Thyroid gland (tissue), 4 donors: Measurements from ENCODE around the gene NAB1. TPM values are rescaled to one million over a fixed set of nuclear protein-coding genes. Genes with fewer than 3 reads are reported as not detected.
"Not testable (repeated sequence)": the region's sequence is repeated elsewhere in the genome, so short reads cannot be mapped to it uniquely, and the experiment has no call there.

ENCODE experiments used
- DNase-seq, 2 donors: peaks; one replicate each; pipeline ENCODE4 v3.0.0-alpha.2; 2019
- H3K27ac ChIP-seq, 3 donors: fragments of 200-600 bp; sonication (generic); 1 replicate in 2 of 3; 2 replicates in 1 of 3; pipeline ENCODE4 v1.5.1; 2016 to 2019; ENCODE audit warnings: mild to moderate bottlenecking in 1 of 3, moderate library complexity in 1 of 3
- H3K27me3 ChIP-seq: fragments of 200-600 bp; sonication (generic); one replicate; pipeline ENCODE4 v1.5.1; 2019
- H3K36me3 ChIP-seq, 2 donors: fragments of 200-600 bp; sonication (generic); one replicate each; pipeline ENCODE4 v1.5.1; 2016 to 2019
- H3K4me1 ChIP-seq, 2 donors: fragments of 200-600 bp; sonication (generic); one replicate each; pipeline ENCODE4 v1.5.1; 2017 to 2019
- H3K4me3 ChIP-seq, 3 donors: fragments of 200-600 bp; sonication (generic); replicated peaks in 1 of 3; 1 replicate in 2 of 3; 2 replicates in 1 of 3; pipeline ENCODE4 v1.5.1; 2016; ENCODE audit warnings: mild to moderate bottlenecking in 1 of 3
- H3K9me3 ChIP-seq: fragments of 200-600 bp; sonication (generic); one replicate; pipeline ENCODE4 v1.5.1; 2017
- CTCF ChIP-seq, 6 experiments: fragments of 200-600 bp in 3 of 6; fragments of 450-650 bp in 3 of 6; sonication (generic) in 3 of 6; IDR thresholded peaks; one replicate each; pipeline ENCODE4 v1.5.1; 2016 to 2019; ENCODE audit warnings: antibody characterized with exemption in 6 of 6, mild to moderate bottlenecking in 2 of 6, inconsistent platforms in 1 of 6, moderate library complexity in 1 of 6
- POLR2A ChIP-seq, 2 donors: fragments of 450-650 bp; IDR thresholded peaks; one replicate each; pipeline ENCODE4 v1.6.1; 2017; ENCODE audit warnings: antibody characterized with exemption in 2 of 2, mild to moderate bottlenecking in 2 of 2, moderate library complexity in 1 of 2
- WGBS, 2 donors: methylation state at CpG; one replicate each; pipeline ENCODE4 v1.1.5; 2017; 5-methylcytosine and 5-hydroxymethylcytosine counted together
- intact Hi-C: fragments of 100-400 bp; cut with DNase I; formaldehyde crosslinking; loops from one replicate; pipeline ENCODE4 v1.15.1; 2023
- total RNA-seq, 4 donors: library from RNA; depleted of rRNA; stranded (reverse); fragments of >200 nt; gene quantifications; one replicate each; pipeline ENCODE4 v1.2.3, GENCODE V29; 2016

The NAB1 gene
- total RNA-seq, 4 donors from 2014 or later, result 64.1 to 90.8 (median 83.0) TPM

DNA sequence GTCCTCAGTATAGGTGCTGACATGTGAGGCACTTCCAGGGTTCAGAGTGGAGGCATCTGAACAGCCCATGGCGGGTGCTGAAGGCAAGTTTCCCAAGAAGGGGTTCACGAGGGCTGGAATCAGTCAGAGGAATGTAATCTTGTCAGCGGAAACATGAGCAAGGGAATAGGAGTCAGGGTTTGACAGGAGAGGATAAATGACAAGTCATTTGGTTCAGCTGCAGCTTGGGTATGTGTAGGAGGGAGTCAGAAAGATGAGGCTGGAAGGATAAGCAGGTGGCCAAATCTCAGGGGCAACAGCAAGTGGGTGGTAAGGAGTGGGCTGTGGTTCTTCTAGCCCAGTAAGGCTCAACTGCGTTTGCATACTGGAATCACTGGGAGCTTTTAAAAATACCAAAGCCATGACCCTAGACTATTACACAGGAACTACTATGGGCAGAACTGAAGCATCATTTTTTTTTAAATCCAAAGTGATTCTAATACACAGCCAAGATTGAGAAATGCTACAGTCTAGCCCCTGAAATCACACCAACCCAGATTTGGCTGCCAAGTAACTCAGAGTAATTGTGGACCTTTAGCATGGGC, 41.8 kb upstream of the NAB1 start:
- no peaks in the 10 kb centered on the region for H3K4me1 ChIP-seq
- 68 to 83% methylated on average over 4 of the region's 4 CpGs for WGBS, 2 donors
- DNase-seq, result no peak
- no peak overlapping the region for H3K27ac ChIP-seq
- H3K9me3 ChIP-seq, result no peaks in the 10 kb centered on the region
- TF ChIP-seq CTCF (IDR thresholded peaks at IDR 0.05) (no peak), POLR2A (IDR thresholded peaks at IDR 0.05) (no peak)
- H3K4me3 ChIP-seq, result no peak overlapping the region
- H3K36me3 ChIP-seq, result no peaks in the 10 kb centered on the region
- no peaks in the 10 kb centered on the region for H3K27me3 ChIP-seq
- intact Hi-C loops, result no loop called here

DNA sequence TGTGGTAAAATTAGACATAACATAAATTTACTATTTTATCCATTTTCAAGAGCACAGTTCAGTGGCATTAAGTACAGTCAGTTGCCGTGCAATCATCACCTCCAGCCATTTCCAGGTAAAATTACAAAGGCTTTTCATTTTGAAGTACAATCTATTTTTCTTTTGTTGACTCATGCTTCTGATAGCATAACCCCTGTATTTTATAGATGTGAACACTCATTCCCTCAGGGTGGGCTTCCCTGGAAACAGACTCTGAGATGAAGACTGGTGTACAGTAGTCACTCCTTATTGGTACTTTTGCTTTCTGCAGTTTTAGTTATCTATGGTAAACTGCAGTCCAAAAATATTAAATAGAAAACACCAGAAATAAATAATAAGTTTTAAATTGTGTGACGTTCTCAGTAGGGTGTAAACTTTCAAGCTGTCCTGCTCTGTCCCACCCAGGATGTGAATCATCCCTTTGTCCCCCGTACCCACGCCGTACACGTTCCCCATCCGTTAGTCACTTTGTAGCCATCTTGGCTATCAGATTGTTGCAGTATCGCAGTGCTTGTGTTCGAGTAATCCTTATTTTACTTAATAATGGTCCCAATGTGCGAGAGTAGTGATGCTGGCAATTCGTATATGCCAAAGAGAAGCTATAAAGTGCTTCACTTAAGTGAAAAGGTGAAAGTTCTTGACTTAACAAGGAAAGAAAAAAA, 41.1 kb upstream of the NAB1 start:
- TF ChIP-seq CTCF (IDR thresholded peaks at IDR 0.05) (no peak), POLR2A (IDR thresholded peaks at IDR 0.05) (no peak)
- H3K9me3 ChIP-seq, result no peaks in the 10 kb centered on the region
- no peak overlapping the region for H3K27ac ChIP-seq
- H3K4me1 ChIP-seq, result no peaks in the 10 kb centered on the region
- no peak for DNase-seq
- intact Hi-C loops, result no loop called here
- H3K4me3 ChIP-seq, result no peak overlapping the region
- H3K36me3 ChIP-seq, result no peaks in the 10 kb centered on the region
- WGBS, 2 donors, result 76 to 83% methylated on average over 11 of the region's 11 CpGs
- H3K27me3 ChIP-seq, result no peaks in the 10 kb centered on the region

DNA sequence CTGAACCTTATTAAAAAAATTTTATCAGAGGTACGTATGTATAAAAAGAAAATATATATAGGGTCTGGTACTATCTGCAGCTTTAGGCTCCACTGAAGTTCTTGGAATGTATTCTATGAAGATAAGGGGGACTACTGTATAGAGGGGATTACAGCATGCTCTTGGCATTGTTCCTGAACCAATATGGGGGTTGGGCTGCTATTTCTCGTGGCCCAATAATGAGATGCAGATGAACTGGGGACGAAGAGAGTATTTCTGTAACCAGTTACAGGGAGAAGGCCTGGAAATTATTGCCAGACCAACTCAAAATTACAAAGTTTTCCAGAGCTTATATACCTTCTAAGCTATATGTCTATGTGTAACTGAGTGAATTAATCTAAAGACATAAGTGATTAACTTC, 40.0 kb upstream of the NAB1 start:
- H3K27ac ChIP-seq, H3K36me3 ChIP-seq, H3K4me3 ChIP-seq, intact Hi-C loops, H3K27me3 ChIP-seq, H3K9me3 ChIP-seq, DNase-seq, H3K4me1 ChIP-seq: not testable (repeated sequence)
- 82 to 87% methylated on average over 3 of the region's 3 CpGs for WGBS, 2 donors

DNA sequence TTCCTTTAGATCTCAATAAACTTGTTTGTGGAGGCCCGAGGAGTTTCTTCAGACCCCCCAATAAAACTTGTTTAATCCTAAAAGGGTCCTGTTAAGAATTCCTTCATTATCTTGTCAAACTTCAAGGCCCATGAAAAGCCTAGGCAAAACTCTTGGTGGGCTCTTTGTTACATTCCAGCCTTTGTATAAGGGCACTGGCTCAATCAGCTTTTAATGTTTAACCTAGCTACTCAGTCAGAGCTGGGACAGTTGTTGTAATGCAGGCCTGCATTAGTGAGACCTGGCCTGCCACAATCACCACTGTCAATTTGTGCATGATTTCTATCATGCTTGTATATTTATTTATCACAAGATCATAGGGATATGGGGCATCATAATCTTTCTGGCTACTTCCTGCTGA, 39.5 kb upstream of the NAB1 start:
- WGBS, 2 donors, result 93 to 100% methylated on average over 1 of the region's 1 CpG
- DNase-seq, H3K4me3 ChIP-seq, intact Hi-C loops, H3K9me3 ChIP-seq, H3K27ac ChIP-seq, H3K27me3 ChIP-seq, H3K4me1 ChIP-seq, H3K36me3 ChIP-seq: not testable (repeated sequence)

GRCh38 chr2:190610528-190610927, 38.4 kb upstream of the NAB1 start:
- H3K27me3 ChIP-seq, intact Hi-C loops, H3K4me1 ChIP-seq, H3K36me3 ChIP-seq, H3K27ac ChIP-seq, H3K9me3 ChIP-seq, DNase-seq, H3K4me3 ChIP-seq: not testable (repeated sequence)
- WGBS, 2 donors, result 99% methylated on average over 2 of the region's 2 CpGs

DNA sequence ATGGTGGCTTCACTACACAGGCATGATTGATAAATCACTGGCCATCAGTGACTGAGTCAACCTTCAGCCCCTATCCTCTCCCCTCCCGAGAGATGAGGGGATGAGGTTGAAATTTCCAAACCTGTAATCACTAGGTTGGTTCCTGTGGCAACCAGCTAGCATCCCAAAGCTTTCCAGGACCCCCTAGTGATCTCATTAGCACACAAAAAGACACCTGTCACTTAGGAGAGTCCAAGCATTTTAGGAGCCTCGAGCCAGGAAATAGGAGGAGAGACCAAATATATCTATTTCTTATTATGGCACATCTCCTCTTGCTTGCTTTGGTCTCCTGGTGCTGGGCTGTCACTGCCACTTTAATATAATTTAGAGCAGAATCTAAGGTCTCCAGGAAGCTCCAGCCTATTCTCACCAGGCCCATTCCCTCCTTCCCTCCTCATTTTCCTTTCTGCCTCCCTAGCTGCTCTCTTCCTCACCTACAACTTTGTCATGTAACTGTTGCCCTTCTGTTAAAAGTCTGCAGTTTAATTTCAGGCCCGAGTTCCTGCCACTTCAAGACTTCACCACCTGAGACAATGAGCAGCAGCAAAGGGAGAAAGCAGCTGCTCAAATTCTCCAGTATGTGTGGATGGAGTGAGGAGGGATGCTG, 33.2 kb upstream of the NAB1 start:
- intact Hi-C loops, result no loop called here
- H3K4me1 ChIP-seq, result no peaks in the 10 kb centered on the region
- no peak overlapping the region for H3K27ac ChIP-seq
- no peaks in the 10 kb centered on the region for H3K9me3 ChIP-seq
- H3K36me3 ChIP-seq, result no peaks in the 10 kb centered on the region
- H3K4me3 ChIP-seq, result no peak overlapping the region
- no peak for DNase-seq
- no peak for TF ChIP-seq CTCF (IDR thresholded peaks at IDR 0.05)
- TF ChIP-seq POLR2A (IDR thresholded peaks at IDR 0.05), result no peak
- 55 to 61% methylated on average over 3 of the region's 3 CpGs for WGBS, 2 donors
- no peaks in the 10 kb centered on the region for H3K27me3 ChIP-seq
